Right lobe of liver (tissue), 6 donors: ENCODE data around the gene KLK4. TPM values are rescaled to one million over a fixed set of nuclear protein-coding genes. Genes with fewer than 3 reads are reported as not detected.

Source experiments
- ATAC-seq, 4 donors: fragments of 200-7000 bp; cut with Tn5 transposase; one replicate each; pipeline ENCODE4 v1.9.1; 2020; ENCODE audit warnings: mild to moderate bottlenecking in 4 of 4, moderate library complexity in 4 of 4
- DNase-seq, 3 donors: peaks; one replicate each; pipeline ENCODE4 v3.0.0-alpha.2; 2020
- H3K27ac ChIP-seq, 3 donors: fragments of 200-600 bp; one replicate each; pipeline ENCODE4 v1.8.0; 2022
- H3K27me3 ChIP-seq, 2 donors: fragments of 200-600 bp; one replicate each; pipeline ENCODE4 v1.8.0; 2022
- H3K36me3 ChIP-seq, 4 donors: fragments of 200-600 bp; sonication (generic) in 1 of 4; one replicate each; pipeline versions ENCODE4 v1.5.1 to v1.8.0; 2017 to 2022; ENCODE audit warnings: control low read depth in 1 of 4
- H3K4me1 ChIP-seq, 4 donors: fragments of 200-600 bp; sonication (generic) in 1 of 4; one replicate each; pipeline versions ENCODE4 v1.5.1 to v1.8.0; 2017 to 2022; ENCODE audit warnings: control low read depth in 1 of 4
- H3K4me3 ChIP-seq, 3 donors: fragments of 200-600 bp; one replicate each; pipeline ENCODE4 v1.8.0; 2022
- H3K9me3 ChIP-seq, 4 donors: fragments of 200-600 bp; sonication (generic) in 1 of 4; one replicate each; pipeline versions ENCODE4 v1.5.1 to v1.8.0; 2017 to 2022; ENCODE audit warnings: control low read depth in 1 of 4
- CTCF ChIP-seq, 4 donors: fragments of 200-600 bp in 3 of 4; fragments of 450-650 bp in 1 of 4; IDR thresholded peaks; one replicate each; pipeline versions ENCODE4 v1.5.1 to v1.8.0; 2016 to 2022; ENCODE audit warnings: antibody characterized with exemption in 4 of 4, mild to moderate bottlenecking in 2 of 4
- POLR2A ChIP-seq: fragments of 450-650 bp; IDR thresholded peaks from one replicate; pipeline ENCODE4 v1.6.1; 2017; ENCODE audit warnings: antibody characterized with exemption, mild to moderate bottlenecking
- WGBS: methylation state at CpG from one replicate; pipeline ENCODE4 v1.1.6; 2018; ENCODE audit warnings: low coverage, low lambda C conversion rate; ENCODE audit not compliant: insufficient coverage; ENCODE audit errors: missing lambda C conversion rate; 5-methylcytosine and 5-hydroxymethylcytosine counted together
- intact Hi-C, 2 donors: fragments of 100-400 bp; cut with DNase I; formaldehyde crosslinking; loops; one replicate each; pipeline versions ENCODE4 v1.11.2 to v1.14.1; 2022
- total RNA-seq, 6 experiments: library from RNA; depleted of rRNA in 2 of 6; stranded (reverse); fragments of >200 nt in 2 of 6; fragmentation: NEBNext Ultra II Directional in 3 of 6; extraction: Animal tissue kit (Norgen Biotek cat#: 25700) in 3 of 6; gene quantifications; one replicate each; pipeline versions ENCODE4 v1.1.0 to v1.2.4, GENCODE V29; 2016 to 2023
- donor health status: DM: no; HTN: yes; CAD: no.
- donor health status: DM: no; HTN: no; CAD: no.
- donor health status: DM: no; HTN: no; CAD: no.
- donor health status: DM: no; HTN: yes; CAD: no.
- donor health status: DM: no; HTN: yes; CAD: no.

Gene KLK4
- total RNA-seq, 6 experiments from 2014 or later: not detected

- intact Hi-C loops: no loop called here
- Histone ChIP-seq H3K27ac (no peak overlapping the region), H3K4me3 (no peak overlapping the region), H3K36me3 (no peaks in the 10 kb centered on the region), H3K27me3 (no peaks in the 10 kb centered on the region), H3K9me3 (no peaks in the 10 kb centered on the region), H3K4me1 (no peaks in the 10 kb centered on the region)
- no peak for TF ChIP-seq POLR2A
- TF ChIP-seq CTCF (IDR thresholded peaks at IDR 0.05): no peak
- DNase-seq (no peak), ATAC-seq (no peak)
- 39% methylated on average over 5 of the region's 6 CpGs for WGBS
Observed at GRCh38 chr19:50857366-50857765, 53.8 kb downstream of the KLK4 start.

Other genes starting within 250 kb of the KLK4 start
- under 1 TPM in 4 of 6 experiments, not detected in 2; 0.07 to 0.62 (median 0.25) TPM for gene SHANK1, start 191.6 kb downstream of the KLK4 start, total RNA-seq
- gene CLEC11A, start 188.0 kb downstream of the KLK4 start, total RNA-seq: 1 to 10 TPM; 1.7 to 9.9 (median 5.0) TPM
- gene GPR32, start 140.9 kb downstream of the KLK4 start, total RNA-seq: not detected
- gene ACP4, start 121.0 kb downstream of the KLK4 start, total RNA-seq: under 1 TPM in 1 of 6 experiments, not detected in 5; 0.37 TPM
- gene KLK1, start 87.6 kb downstream of the KLK4 start, total RNA-seq: not detected
- not detected for gene KLK15, start 77.8 kb downstream of the KLK4 start, total RNA-seq
- gene KLK3, start 56.5 kb downstream of the KLK4 start, total RNA-seq: not detected
- not detected for gene KLK2, start 38.0 kb downstream of the KLK4 start, total RNA-seq
- not detected for gene KLK5, start 41.6 kb upstream of the KLK4 start, total RNA-seq
- not detected for gene KLK6, start 58.2 kb upstream of the KLK4 start, total RNA-seq
- gene KLK7, start 72.5 kb upstream of the KLK4 start, total RNA-seq: not detected
- gene KLK8, start 90.2 kb upstream of the KLK4 start, total RNA-seq: not detected
- under 1 TPM in 2 of 6 experiments, not detected in 4; 0.13 to 0.43 TPM for gene KLK10, start 108.3 kb upstream of the KLK4 start, total RNA-seq
- not detected for gene KLK11, start 115.2 kb upstream of the KLK4 start, total RNA-seq
- gene KLK12, start 123.6 kb upstream of the KLK4 start, total RNA-seq: not detected
- gene KLK13, start 153.7 kb upstream of the KLK4 start, total RNA-seq: not detected
- under 1 TPM in 2 of 6 experiments, not detected in 4; 0.17 to 0.18 TPM for gene KLK14, start 171.5 kb upstream of the KLK4 start, total RNA-seq
- 1 to 10 TPM; 3.3 to 6.4 (median 3.9) TPM for gene CTU1, start 197.0 kb upstream of the KLK4 start, total RNA-seq
- gene SIGLEC9, start 213.5 kb upstream of the KLK4 start, total RNA-seq: 1 to 10 TPM; 3.8 to 7.9 (median 4.1) TPM
- gene SIGLEC7, start 230.9 kb upstream of the KLK4 start, total RNA-seq: 1 to 10 TPM; 2.4 to 7.3 (median 3.9) TPM